ENCODE results near the gene NXF1. TPM values are rescaled to one million over a fixed set of nuclear protein-coding genes. Genes with fewer than 3 reads are reported as not detected.

The NXF1 gene
- total and polyA plus RNA-seq, 2 of the 13 experiments (the other 11 are each of a cell fraction or from before 2014, with no cell fraction given), result 30.4 to 30.9 TPM

GRCh38 chr11:62811659-62812058, 6.4 kb upstream of the NXF1 start:
- H3K36me3 ChIP-seq (replicated peaks in 1 of 2; ENCODE audit: control insufficient read depth in 1 of 2, insufficient read depth in 2 of 2, low read length in 2 of 2), result peaks cover 1 to 3% of the 10 kb centered on the region in 2 experiments; a peak in 2 of 5 replicates
- no TSS peak for BruUV-seq (replicated peaks)
- ATAC-seq (peak; percentile 89), FAIRE-seq (peak; percentile 40), DNase-seq (ENCODE audit: low spot score) (peak; percentile 50)
- POLR2A ChIA-PET, result interaction anchor here (0.7 to 3.7 kb wide), 8 partner anchors 16 to 106 kb away, joined by 3 to 23 read pairs (median 8); partner anchors contain the start of genes STX5, TAF6L, TEX54 and TMEM179B
- intact Hi-C loops (cut with micrococcal nuclease; ENCODE audit: unreplicated experiment) (no loop called here), in situ Hi-C loops (cut with HindIII; ENCODE audit: extremely low pct_ligation_motif_present, low pct_unique_long_range_greater_than_20kb) (no loop called here)
- H2AFZ ChIP-seq (ENCODE audit: low read length), result no peak overlapping the region
- H4K20me1 ChIP-seq (ENCODE audit: insufficient read depth, low read length), result no peaks in the 10 kb centered on the region
- no peaks in the 10 kb centered on the region for H3K27me3 ChIP-seq (ENCODE audit: control insufficient read depth in 1 of 2, insufficient read depth in 2 of 2, low read length in 2 of 2)
- no peak for TF ChIP-seq SKI (IDR thresholded peaks at IDR 0.05; ENCODE audit: partially characterized antibody)
- no peak for TF ChIP-seq BRCA1 (CRISPR knock-in tag; IDR thresholded peaks at IDR 0.05)
- TF ChIP-seq SAP130 (CRISPR knock-in tag; IDR thresholded peaks at IDR 0.05; ENCODE audit: low read depth), result peak; percentile 30; the same call in 1 of the 2 replicates
- no peak for TF ChIP-seq BORCS8-MEF2B (CRISPR knock-in tag; IDR thresholded peaks at IDR 0.05)
- TF ChIP-seq CBX2 (IDR thresholded peaks at IDR 0.05; ENCODE audit: low read depth, low read length), result no peak
- no peak for TF ChIP-seq CBX2 (CRISPR knock-in tag; IDR thresholded peaks at IDR 0.05; ENCODE audit: low read depth)
- no peak overlapping the region for H3K27ac ChIP-seq (ENCODE audit: extremely low read length, insufficient read depth, low read length)
- no peak overlapping the region for H3K4me2 ChIP-seq (ENCODE audit: low read depth, low read length)
- CTCF ChIA-PET (ENCODE audit: low intra/inter-chr PET ratio, low total read pairs), result no interaction called here
- no peak overlapping the region for H3K4me3 ChIP-seq (replicated peaks in 1 of 3; ENCODE audit: insufficient read depth in 1 of 3, low read depth in 2 of 3, low read length in 3 of 3)
- H3K9ac ChIP-seq (ENCODE audit: insufficient read depth, low read depth, low read length), result no peak overlapping the region
- H3K4me1 ChIP-seq (ENCODE audit: insufficient read depth, low read length), result peaks cover 18% of the 10 kb centered on the region
- H3K79me2 ChIP-seq (ENCODE audit: insufficient read depth, low read length), result no peaks in the 10 kb centered on the region
- no peaks in the 10 kb centered on the region for H3K9me3 ChIP-seq (ENCODE audit: low read length)
- WGBS (ENCODE audit: low lambda C conversion rate), result 22% methylated on average over 2 of the region's 2 CpGs

- in situ Hi-C loops (cut with HindIII; ENCODE audit: extremely low pct_ligation_motif_present, low pct_unique_long_range_greater_than_20kb) (no loop called here), intact Hi-C loops (cut with micrococcal nuclease; ENCODE audit: unreplicated experiment) (no loop called here)
- H3K27ac ChIP-seq (ENCODE audit: extremely low read length, insufficient read depth, low read length), result no peak overlapping the region
- POLR2A ChIA-PET, result interaction anchor here (2.5 to 3.7 kb wide), 3 partner anchors 22 to 46 kb away, joined by 14 to 23 read pairs (median 18); partner anchors contain the start of genes STX5 and TEX54
- no peaks in the 10 kb centered on the region for H3K9me3 ChIP-seq (ENCODE audit: low read length)
- CTCF ChIA-PET (ENCODE audit: low intra/inter-chr PET ratio, low total read pairs), result no interaction called here
- H3K9ac ChIP-seq (ENCODE audit: insufficient read depth, low read depth, low read length), result no peak overlapping the region
- H3K4me3 ChIP-seq (replicated peaks in 1 of 3; ENCODE audit: insufficient read depth in 1 of 3, low read depth in 2 of 3, low read length in 3 of 3), result no peak overlapping the region
- BruUV-seq (replicated peaks), result no TSS peak
- H3K79me2 ChIP-seq (ENCODE audit: insufficient read depth, low read length), result no peaks in the 10 kb centered on the region
- WGBS (ENCODE audit: low lambda C conversion rate), result 85% methylated on average over 1 of the region's 1 CpG
- DNase-seq (ENCODE audit: low spot score) (no peak), FAIRE-seq (no peak), ATAC-seq (no peak)
- H2AFZ ChIP-seq (ENCODE audit: low read length), result no peak overlapping the region
- H4K20me1 ChIP-seq (ENCODE audit: insufficient read depth, low read length), result no peaks in the 10 kb centered on the region
- no peak overlapping the region for H3K4me2 ChIP-seq (ENCODE audit: low read depth, low read length)
- H3K36me3 ChIP-seq (replicated peaks in 1 of 2; ENCODE audit: control insufficient read depth in 1 of 2, insufficient read depth in 2 of 2, low read length in 2 of 2), result peaks cover 1 to 3% of the 10 kb centered on the region in 2 experiments; a peak in 2 of 5 replicates
- no peaks in the 10 kb centered on the region for H3K27me3 ChIP-seq (ENCODE audit: control insufficient read depth in 1 of 2, insufficient read depth in 2 of 2, low read length in 2 of 2)
- H3K4me1 ChIP-seq (ENCODE audit: insufficient read depth, low read length), result peaks cover 27% of the 10 kb centered on the region
- no peak for TF ChIP-seq ZNF318 (CRISPR knock-in tag; IDR thresholded peaks at IDR 0.05)
- no peak for TF ChIP-seq ATF7-NPFF (CRISPR knock-in tag; IDR thresholded peaks at IDR 0.05; ENCODE audit: low read depth)
- no peak for TF ChIP-seq ZNF3 (CRISPR knock-in tag; IDR thresholded peaks at IDR 0.05)
- no peak for TF ChIP-seq SMARCC2 (IDR thresholded peaks at IDR 0.05)
- TF ChIP-seq NCOA1 (CRISPR knock-in tag; IDR thresholded peaks at IDR 0.05), result no peak
- TF ChIP-seq GABPB1 (CRISPR knock-in tag; IDR thresholded peaks at IDR 0.05), result no peak
- TF ChIP-seq ZNF615 (CRISPR knock-in tag; IDR thresholded peaks at IDR 0.05; ENCODE audit: borderline replicate concordance), result no peak
Measured at GRCh38 chr11:62810748-62811147, 5.5 kb upstream of the NXF1 start.
